Activated T-helper 1 cell treated with anti-CD3 and anti-CD28 coated beads, Interleukin-12 subunit alpha, Interleukin-12 subunit beta, Interleukin-2, Interleukin-4 antibody, amounts not matched to agents 30 ng/mL and 10 ng/mL and 1 ng/mL, durations not matched to agents 14 hours and 24 hours and 36 hours (primary cell): ENCODE results near the gene EPGN. TPM values are rescaled to one million over a fixed set of nuclear protein-coding genes. Genes with fewer than 3 reads are reported as not detected.

Experiments
- DNase-seq: peaks from one replicate; pipeline ENCODE4 v3.0.0; 2021; ENCODE audit warnings: low spot score
- H3K27ac Mint-ChIP-seq: one replicate; pipeline ENCODE4 v1.8.0; 2021; ENCODE audit warnings: mild to moderate bottlenecking, mixed read lengths
- H3K27me3 Mint-ChIP-seq: one replicate; pipeline ENCODE4 v1.8.0; 2022; ENCODE audit warnings: mild to moderate bottlenecking, moderate library complexity, mixed read lengths; ENCODE audit not compliant: insufficient read depth
- H3K36me3 Mint-ChIP-seq: one replicate; pipeline ENCODE4 v1.8.0; 2021; ENCODE audit warnings: low read depth, mixed read lengths
- H3K4me1 Mint-ChIP-seq: one replicate; pipeline ENCODE4 v1.8.0; 2021; ENCODE audit warnings: low read depth, mixed read lengths
- H3K4me3 Mint-ChIP-seq: one replicate; pipeline ENCODE4 v1.8.0; 2021; ENCODE audit warnings: mild to moderate bottlenecking, moderate library complexity, mixed read lengths
- H3K9me3 Mint-ChIP-seq: one replicate; pipeline ENCODE4 v1.8.0; 2021; ENCODE audit warnings: mixed read lengths
- intact Hi-C: fragments of 100-400 bp; cut with micrococcal nuclease; formaldehyde crosslinking; loops from one replicate; pipeline ENCODE4 v1.15.1; 2024
- total RNA-seq: library from RNA; stranded (reverse); gene quantifications from 2 replicates; pipeline ENCODE4 v1.2.3, GENCODE V29; 2022

EPGN gene
- total RNA-seq, 1 donor from 2014 or later, result not detected

- no peak overlapping the region for H3K27ac Mint-ChIP-seq
Measured at GRCh38 chr4:74315376-74315775, 7.1 kb downstream of the EPGN start.

GRCh38 chr4:74316397-74316796 is 8.1 kb downstream of the EPGN start:
- H3K4me1 Mint-ChIP-seq, result no peaks in the 10 kb centered on the region
- intact Hi-C loops, result no loop called here
- H3K9me3 Mint-ChIP-seq, result no peaks in the 10 kb centered on the region
- peaks cover 11% of the 10 kb centered on the region for H3K27me3 Mint-ChIP-seq
- no peak overlapping the region for H3K4me3 Mint-ChIP-seq
- DNase-seq, result no peak
- H3K36me3 Mint-ChIP-seq, result no peaks in the 10 kb centered on the region
- no peak overlapping the region for H3K27ac Mint-ChIP-seq

More at GRCh38 chr4:74315376-74315775, 7.1 kb downstream of the EPGN start:
- Mint-ChIP-seq H3K27me3 (peaks cover 7% of the 10 kb centered on the region), H3K4me3 (no peak overlapping the region), H3K36me3 (no peaks in the 10 kb centered on the region), H3K9me3 (no peaks in the 10 kb centered on the region), H3K4me1 (no peaks in the 10 kb centered on the region)
- DNase-seq, result no peak
- intact Hi-C loops, result no loop called here

- H3K4me1 Mint-ChIP-seq, result no peaks in the 10 kb centered on the region
- no peak overlapping the region for H3K27ac Mint-ChIP-seq
- intact Hi-C loops, result no loop called here
- DNase-seq, result no peak
- H3K4me3 Mint-ChIP-seq, result no peak overlapping the region
- H3K27me3 Mint-ChIP-seq, result peaks cover 11% of the 10 kb centered on the region
- no peaks in the 10 kb centered on the region for H3K9me3 Mint-ChIP-seq
- H3K36me3 Mint-ChIP-seq, result no peaks in the 10 kb centered on the region
Measured at GRCh38 chr4:74317616-74318246, 9.5 kb downstream of the EPGN start.

GRCh38 chr4:74318276-74318675 is 10.0 kb downstream of the EPGN start:
- H3K27ac Mint-ChIP-seq, result no peak overlapping the region
- no peak overlapping the region for H3K4me3 Mint-ChIP-seq
- no peak for DNase-seq
- peaks cover 13% of the 10 kb centered on the region for H3K27me3 Mint-ChIP-seq
- H3K9me3 Mint-ChIP-seq, result no peaks in the 10 kb centered on the region
- intact Hi-C loops, result no loop called here
- no peaks in the 10 kb centered on the region for H3K4me1 Mint-ChIP-seq
- H3K36me3 Mint-ChIP-seq, result no peaks in the 10 kb centered on the region

- Mint-ChIP-seq H3K9me3 (no peaks in the 10 kb centered on the region), H3K27me3 (peaks cover 12% of the 10 kb centered on the region), H3K4me3 (no peak overlapping the region), H3K27ac (no peak overlapping the region), H3K36me3 (no peaks in the 10 kb centered on the region), H3K4me1 (no peaks in the 10 kb centered on the region)
- intact Hi-C loops, result no loop called here
- DNase-seq, result no peak
Measured at GRCh38 chr4:74319470-74319869, 11.2 kb downstream of the EPGN start.

- Mint-ChIP-seq H3K36me3 (no peaks in the 10 kb centered on the region), H3K4me1 (no peaks in the 10 kb centered on the region), H3K27ac (no peak overlapping the region), H3K9me3 (no peaks in the 10 kb centered on the region), H3K27me3 (peaks cover 14% of the 10 kb centered on the region), H3K4me3 (no peak overlapping the region)
- intact Hi-C loops, result loop anchor here (1.0 to 5.0 kb wide), 5 partner anchors 127 to 355 kb away; partner anchors contain the start of gene AREG
- no peak for DNase-seq
Measured at GRCh38 chr4:74320559-74321118, 12.4 kb downstream of the EPGN start.

GRCh38 chr4:74322301-74322700 is 14.0 kb downstream of the EPGN start:
- intact Hi-C loops, result loop anchor here (5.0 kb wide), 2 partner anchors 125 to 210 kb away; partner anchors contain the start of gene AREG
- Mint-ChIP-seq H3K36me3 (no peaks in the 10 kb centered on the region), H3K27me3 (peaks cover 14% of the 10 kb centered on the region)

GRCh38 chr4:74323663-74324062 is 15.4 kb downstream of the EPGN start:
- Mint-ChIP-seq H3K9me3 (no peaks in the 10 kb centered on the region), H3K4me1 (no peaks in the 10 kb centered on the region), H3K4me3 (no peak overlapping the region), H3K27me3 (peaks cover 14% of the 10 kb centered on the region), H3K36me3 (no peaks in the 10 kb centered on the region), H3K27ac (no peak overlapping the region)
- intact Hi-C loops, result loop anchor here (5.0 kb wide), 2 partner anchors 124 to 209 kb away; partner anchors contain the start of gene AREG
- DNase-seq, result no peak

More at GRCh38 chr4:74322301-74322700, 14.0 kb downstream of the EPGN start:
- H3K27ac Mint-ChIP-seq, result no peak overlapping the region
- no peak overlapping the region for H3K4me3 Mint-ChIP-seq
- no peaks in the 10 kb centered on the region for H3K4me1 Mint-ChIP-seq
- H3K9me3 Mint-ChIP-seq, result no peaks in the 10 kb centered on the region
- no peak for DNase-seq

- no peaks in the 10 kb centered on the region for H3K4me1 Mint-ChIP-seq
- no peak overlapping the region for H3K27ac Mint-ChIP-seq
- no peaks in the 10 kb centered on the region for H3K9me3 Mint-ChIP-seq
- H3K4me3 Mint-ChIP-seq, result no peak overlapping the region
- intact Hi-C loops, result loop anchor here (5.0 kb wide), 2 partner anchors 123 to 208 kb away; partner anchors contain the start of gene AREG
- no peak for DNase-seq
- no peaks in the 10 kb centered on the region for H3K36me3 Mint-ChIP-seq
- peaks cover 14% of the 10 kb centered on the region for H3K27me3 Mint-ChIP-seq
Measured at GRCh38 chr4:74324262-74324661, 16.0 kb downstream of the EPGN start.

GRCh38 chr4:74325886-74326285 is 17.6 kb downstream of the EPGN start:
- Mint-ChIP-seq H3K4me3 (no peak overlapping the region), H3K27me3 (peaks cover 11% of the 10 kb centered on the region), H3K36me3 (no peaks in the 10 kb centered on the region), H3K9me3 (no peaks in the 10 kb centered on the region), H3K4me1 (no peaks in the 10 kb centered on the region), H3K27ac (no peak overlapping the region)
- no peak for DNase-seq
- intact Hi-C loops, result no loop called here

GRCh38 chr4:74327762-74328161 is 19.5 kb downstream of the EPGN start:
- H3K36me3 Mint-ChIP-seq, result no peaks in the 10 kb centered on the region
- H3K27me3 Mint-ChIP-seq, result peaks cover 10% of the 10 kb centered on the region
- H3K27ac Mint-ChIP-seq, result no peak overlapping the region
- no peak overlapping the region for H3K4me3 Mint-ChIP-seq
- no peaks in the 10 kb centered on the region for H3K9me3 Mint-ChIP-seq
- DNase-seq, result no peak
- no peaks in the 10 kb centered on the region for H3K4me1 Mint-ChIP-seq
- intact Hi-C loops, result no loop called here

- no peaks in the 10 kb centered on the region for H3K36me3 Mint-ChIP-seq
- no peaks in the 10 kb centered on the region for H3K4me1 Mint-ChIP-seq
- no peak for DNase-seq
- no peak overlapping the region for H3K27ac Mint-ChIP-seq
- intact Hi-C loops, result no loop called here
- H3K4me3 Mint-ChIP-seq, result no peak overlapping the region
- H3K27me3 Mint-ChIP-seq, result peaks cover 6% of the 10 kb centered on the region
- H3K9me3 Mint-ChIP-seq, result no peaks in the 10 kb centered on the region
Measured at GRCh38 chr4:74328501-74328900, 20.2 kb downstream of the EPGN start.

GRCh38 chr4:74329307-74329706 is 21.0 kb downstream of the EPGN start:
- no peak for DNase-seq
- no peaks in the 10 kb centered on the region for H3K9me3 Mint-ChIP-seq
- H3K36me3 Mint-ChIP-seq, result no peaks in the 10 kb centered on the region
- no peak overlapping the region for H3K4me3 Mint-ChIP-seq
- H3K27me3 Mint-ChIP-seq, result peaks cover 5% of the 10 kb centered on the region
- no peak overlapping the region for H3K27ac Mint-ChIP-seq
- intact Hi-C loops, result no loop called here
- H3K4me1 Mint-ChIP-seq, result no peaks in the 10 kb centered on the region
